Body of pancreas (tissue), 4 donors: Measurements from ENCODE around the gene ADCY5. TPM values are rescaled to one million over a fixed set of nuclear protein-coding genes. Genes with fewer than 3 reads are reported as not detected.

Experiments
- ATAC-seq: fragments of 150-250 bp; one replicate; pipeline ENCODE4 v1.9.1; 2016
- DNase-seq, 4 donors: peaks; one replicate each; pipeline ENCODE4 v3.0.0-alpha.2; 2019
- H3K27ac ChIP-seq, 4 donors: fragments of 200-600 bp; sonication (generic); 1 replicate in 3 of 4; 2 replicates in 1 of 4; pipeline versions ENCODE4 v1.5.1 to v1.6.1; 2016 to 2019; ENCODE audit warnings: mild to moderate bottlenecking in 1 of 4, mixed read lengths in 1 of 4, moderate library complexity in 1 of 4
- H3K27me3 ChIP-seq, 2 donors: fragments of 200-600 bp; sonication (generic); one replicate each; pipeline ENCODE4 v1.6.0; 2016; ENCODE audit warnings: mild to moderate bottlenecking in 1 of 2
- H3K36me3 ChIP-seq, 2 donors: fragments of 200-600 bp; sonication (generic); replicated peaks in 1 of 2; 2 replicates each; pipeline ENCODE4 v1.5.1; 2016; ENCODE audit warnings: low read depth in 2 of 2; ENCODE audit not compliant: insufficient read depth in 1 of 2
- H3K4me1 ChIP-seq: fragments of 200-600 bp; sonication (generic); one replicate; pipeline ENCODE4 v1.6.0; 2016
- H3K4me3 ChIP-seq, 2 donors: fragments of 200-600 bp; sonication (generic); 1 replicate in 1 of 2; 2 replicates in 1 of 2; pipeline ENCODE4 v1.5.1; 2016 to 2019
- H3K9me3 ChIP-seq, 3 donors: fragments of 200-600 bp; sonication (generic); 1 replicate in 2 of 3; 2 replicates in 1 of 3; pipeline ENCODE4 v1.5.1; 2016
- CTCF ChIP-seq, 7 experiments: fragments of 450-650 bp in 4 of 7; fragments of 200-600 bp in 3 of 7; sonication (generic) in 3 of 7; IDR thresholded peaks; one replicate each; pipeline ENCODE4 v1.5.1; 2016 to 2019; ENCODE audit warnings: antibody characterized with exemption in 7 of 7
- POLR2A ChIP-seq, 3 donors: fragments of 450-650 bp; IDR thresholded peaks; one replicate each; pipeline ENCODE4 v1.6.1; 2016; ENCODE audit warnings: antibody characterized with exemption in 3 of 3, mild to moderate bottlenecking in 2 of 3
- WGBS, 2 donors: methylation state at CpG; one replicate each; pipeline ENCODE4 v1.1.5; 2017; 5-methylcytosine and 5-hydroxymethylcytosine counted together
- intact Hi-C: fragments of 100-400 bp; cut with DNase I; formaldehyde crosslinking; loops from one replicate; pipeline ENCODE4 v1.15.1; 2023
- total RNA-seq, 2 donors: library from RNA; depleted of rRNA; stranded (reverse); fragments of >200 nt; gene quantifications; one replicate each; pipeline ENCODE4 v1.1.0, GENCODE V29; 2016

ADCY5 gene
- total RNA-seq, 2 donors from 2014 or later = 10.6 to 18.8 TPM

DNA sequence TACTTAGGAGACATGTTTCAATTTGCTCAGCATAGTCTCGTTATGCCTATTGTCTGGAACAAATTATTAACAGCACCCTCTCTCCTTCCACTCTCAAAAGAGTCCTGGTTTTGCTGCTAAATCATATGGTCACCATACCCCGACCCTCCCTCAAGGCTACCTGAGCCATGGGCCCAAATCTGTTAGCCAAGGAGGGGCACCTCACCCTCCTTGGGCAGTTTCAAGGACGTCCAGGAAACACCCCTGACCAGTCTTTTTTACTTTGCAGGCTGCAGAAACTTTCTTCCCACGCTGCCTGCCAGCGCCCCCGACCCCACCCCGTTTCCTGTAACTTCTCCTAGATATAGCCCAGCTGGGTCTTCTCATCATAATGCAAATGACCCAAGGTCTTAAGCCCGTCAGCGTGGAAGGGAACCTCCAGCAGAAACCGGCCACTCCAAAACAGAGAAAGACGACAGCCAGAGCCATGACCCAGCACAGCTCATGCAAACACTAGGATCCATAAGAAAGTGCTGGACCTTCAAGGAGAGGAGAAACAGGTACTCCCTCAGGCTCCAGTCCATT, 62.3 kb downstream of the ADCY5 start:
- H3K36me3 ChIP-seq = no peaks in the 10 kb centered on the region
- 25 to 38% methylated on average over 11 of the region's 11 CpGs for WGBS, 2 donors
- TF ChIP-seq POLR2A (IDR thresholded peaks at IDR 0.05) = no peak
- H3K4me3 ChIP-seq = no peak overlapping the region
- DNase-seq = no peak
- intact Hi-C loops = no loop called here
- peaks cover 43% of the 10 kb centered on the region for H3K4me1 ChIP-seq
- no peaks in the 10 kb centered on the region for H3K27me3 ChIP-seq
- no peak for ATAC-seq
- peak overlapping the region in 3 of 4 donors; percentile 25 to 56 (median 31) for H3K27ac ChIP-seq
- no peaks in the 10 kb centered on the region for H3K9me3 ChIP-seq

DNA sequence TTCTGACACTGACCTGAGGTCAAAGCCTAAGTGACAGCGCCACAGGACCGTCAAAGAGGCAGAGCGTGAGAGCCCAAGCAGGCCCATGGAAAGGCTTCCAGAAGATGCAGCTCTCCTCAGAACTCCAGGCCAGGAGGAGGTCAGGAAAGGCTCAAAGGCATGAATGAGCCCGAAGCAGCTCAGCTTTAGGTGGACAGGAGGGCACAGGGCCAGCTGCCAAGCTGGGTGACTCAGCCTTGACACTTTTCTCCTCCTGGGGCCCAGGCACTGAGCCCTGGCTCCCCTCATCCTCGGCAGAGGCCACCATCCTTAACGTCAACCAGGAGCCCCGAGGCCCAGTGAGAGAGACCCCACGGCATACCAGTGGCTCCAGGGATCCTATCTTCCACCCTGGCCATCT, 62.9 kb downstream of the ADCY5 start:
- DNase-seq = peak; percentile 31 to 59 (median 42)
- peak overlapping the region in 3 of 4 donors; percentile 25 to 56 (median 31) for H3K27ac ChIP-seq
- 53 to 73% methylated on average over 6 to 8 of the region's 8 CpGs for WGBS, 2 donors
- TF ChIP-seq POLR2A (IDR thresholded peaks at IDR 0.05) (no peak), CTCF (IDR thresholded peaks at IDR 0.05) (no peak)
- ATAC-seq = peak; percentile 49
- intact Hi-C loops = no loop called here
- no peak overlapping the region for H3K4me3 ChIP-seq
- H3K4me1 ChIP-seq = peaks cover 37% of the 10 kb centered on the region
- H3K36me3 ChIP-seq = no peaks in the 10 kb centered on the region
- no peaks in the 10 kb centered on the region for H3K9me3 ChIP-seq
- no peaks in the 10 kb centered on the region for H3K27me3 ChIP-seq

DNA sequence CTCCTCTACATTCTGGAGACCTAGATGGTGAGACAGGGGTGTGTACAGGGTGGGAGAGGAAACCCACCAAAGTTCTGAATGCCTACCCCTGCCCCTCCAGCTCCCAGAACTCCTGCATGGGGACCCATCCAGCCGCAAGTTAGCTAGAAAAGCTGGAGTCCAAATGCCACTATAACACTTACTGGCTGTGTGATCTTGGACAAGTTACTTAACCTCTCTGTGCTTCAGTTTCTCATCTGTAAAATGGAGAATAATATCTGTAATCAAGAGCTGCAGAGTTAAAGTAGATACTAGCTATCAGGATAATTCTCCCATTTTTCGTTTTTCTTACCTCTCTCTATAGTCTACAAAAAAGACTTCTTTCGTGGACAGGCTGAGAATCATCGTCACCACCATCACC, 63.4 kb downstream of the ADCY5 start:
- Histone ChIP-seq H3K9me3 (no peaks in the 10 kb centered on the region), H3K27me3 (no peaks in the 10 kb centered on the region), H3K4me1 (peaks cover 33% of the 10 kb centered on the region), H3K36me3 (no peaks in the 10 kb centered on the region), H3K4me3 (no peak overlapping the region), H3K27ac (peak overlapping the region in 2 of 4 donors; percentile 12 to 56)
- ATAC-seq = no peak
- intact Hi-C loops = no loop called here
- no peak for DNase-seq
- TF ChIP-seq CTCF (IDR thresholded peaks at IDR 0.05) (no peak), POLR2A (IDR thresholded peaks at IDR 0.05) (no peak)
- WGBS, 2 donors = 84% methylated on average over 4 of the region's 4 CpGs

- Histone ChIP-seq H3K27ac (no peak overlapping the region), H3K36me3 (no peaks in the 10 kb centered on the region), H3K9me3 (no peaks in the 10 kb centered on the region), H3K4me3 (no peak overlapping the region), H3K4me1 (peaks cover 30% of the 10 kb centered on the region), H3K27me3 (no peaks in the 10 kb centered on the region)
- ATAC-seq (no peak), DNase-seq (no peak)
- 54 to 71% methylated on average over 8 to 9 of the region's 9 CpGs for WGBS, 2 donors
- intact Hi-C loops = no loop called here
- TF ChIP-seq CTCF (IDR thresholded peaks at IDR 0.05) = no peak
- no peak for TF ChIP-seq POLR2A (IDR thresholded peaks at IDR 0.05)
These were observed 63.9 kb downstream of the ADCY5 start for GRCh38 chr3:123385001-123385401.

- Histone ChIP-seq H3K36me3 (no peaks in the 10 kb centered on the region), H3K27ac (peak overlapping the region in 1 of 4 donors; percentile 17), H3K27me3 (no peaks in the 10 kb centered on the region), H3K4me3 (no peak overlapping the region), H3K9me3 (no peaks in the 10 kb centered on the region), H3K4me1 (peaks cover 30% of the 10 kb centered on the region)
- 86% methylated on average over 8 of the region's 8 CpGs for WGBS, 2 donors
- no peak for TF ChIP-seq CTCF (IDR thresholded peaks at IDR 0.05)
- no peak for TF ChIP-seq POLR2A (IDR thresholded peaks at IDR 0.05)
- intact Hi-C loops = no loop called here
- ATAC-seq = no peak
- DNase-seq = no peak
These were observed 64.6 kb downstream of the ADCY5 start for GRCh38 chr3:123384256-123384655.
